AG04450 (cell line): Measurements from ENCODE around the gene KAT6B. TPM values are rescaled to one million over a fixed set of nuclear protein-coding genes. Genes with fewer than 3 reads are reported as not detected.
"Not testable (repeated sequence)": the region's sequence is repeated elsewhere in the genome, so short reads cannot be mapped to it uniquely, and the experiment has no call there.

Source experiments
- CTCF ChIA-PET: fragments of 300-600, 350-600 bp; formaldehyde crosslinking; extraction: SDS; loops from one replicate; lab custom pipeline; 2022; ENCODE audit warnings: antibody characterized with exemption, inconsistent platforms; lab: Charles Lee
- POLR2A ChIA-PET: fragments of 350-600 bp; formaldehyde crosslinking; extraction: SDS; loops from one replicate; lab custom pipeline; 2021; ENCODE audit warnings: antibody characterized with exemption, inconsistent platforms; lab: Yijun Ruan, JAX
- DNase-seq: peaks from one replicate; pipeline ENCODE4 v3.0.0-alpha.2; 2011; ENCODE audit warnings: low read depth, low spot score
- H3K27ac ChIP-seq: one replicate; pipeline ENCODE4 v1.5.1; 2012; ENCODE audit warnings: low read depth, low read length, control low read depth
- H3K27me3 ChIP-seq: one replicate; pipeline ENCODE4 v1.6.0; 2012; ENCODE audit warnings: low read length; ENCODE audit not compliant: control insufficient read depth, insufficient read depth
- H3K4me3 ChIP-seq: 2 replicates; pipeline ENCODE4 v1.5.1; 2011; ENCODE audit warnings: mild to moderate bottlenecking, low read depth, low read length, control low read depth
- H3K9me3 ChIP-seq: 2 replicates; pipeline ENCODE4 v1.5.1; 2012; ENCODE audit warnings: low read length; ENCODE audit not compliant: control insufficient read depth, insufficient read depth
- polyA plus RNA-seq: library from polyadenylated mRNA; depleted of rRNA; stranded (reverse); fragments of >200 nt; gene quantifications from 2 replicates; pipeline ENCODE4 v1.2.3, GENCODE V29; 2011
- TF ChIP-seq, protein P1 (sequence below): IDR thresholded peaks from 2 replicates; pipeline ENCODE4 v1.5.1; 2011; ENCODE audit warnings: low read depth, low read length, control low read depth, inconsistent platforms

KAT6B gene
- polyA plus RNA-seq, 1 experiment: 10.4 TPM

DNA sequence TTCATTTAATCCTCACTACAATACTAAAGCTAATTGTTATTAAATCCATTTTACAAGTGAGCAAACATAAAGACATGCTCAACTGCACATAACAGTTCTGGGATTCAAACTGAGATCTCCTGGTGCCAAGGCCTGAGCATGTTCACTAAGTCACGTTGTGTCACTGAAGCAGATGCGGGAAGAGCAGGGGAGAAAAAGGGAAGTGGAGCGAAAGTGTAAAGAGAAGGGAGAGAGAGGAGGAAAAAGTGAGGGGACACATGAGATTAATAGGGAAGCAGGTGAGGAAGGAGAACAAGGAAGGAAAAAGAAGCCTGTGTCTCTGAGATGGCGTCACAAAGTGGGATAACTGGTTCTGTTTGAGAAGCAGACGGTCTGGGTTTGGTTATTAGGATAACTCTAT, 38.9 kb upstream of the KAT6B start:
- no peaks in the 10 kb centered on the region for H3K27me3 ChIP-seq
- H3K9me3 ChIP-seq: no peaks in the 10 kb centered on the region
- DNase-seq: no peak
- H3K4me3 ChIP-seq: no peak overlapping the region
- no peak overlapping the region for H3K27ac ChIP-seq
- ChIA-PET CTCF (no interaction called here), POLR2A (no interaction called here)
- TF ChIP-seq, protein P1, sequence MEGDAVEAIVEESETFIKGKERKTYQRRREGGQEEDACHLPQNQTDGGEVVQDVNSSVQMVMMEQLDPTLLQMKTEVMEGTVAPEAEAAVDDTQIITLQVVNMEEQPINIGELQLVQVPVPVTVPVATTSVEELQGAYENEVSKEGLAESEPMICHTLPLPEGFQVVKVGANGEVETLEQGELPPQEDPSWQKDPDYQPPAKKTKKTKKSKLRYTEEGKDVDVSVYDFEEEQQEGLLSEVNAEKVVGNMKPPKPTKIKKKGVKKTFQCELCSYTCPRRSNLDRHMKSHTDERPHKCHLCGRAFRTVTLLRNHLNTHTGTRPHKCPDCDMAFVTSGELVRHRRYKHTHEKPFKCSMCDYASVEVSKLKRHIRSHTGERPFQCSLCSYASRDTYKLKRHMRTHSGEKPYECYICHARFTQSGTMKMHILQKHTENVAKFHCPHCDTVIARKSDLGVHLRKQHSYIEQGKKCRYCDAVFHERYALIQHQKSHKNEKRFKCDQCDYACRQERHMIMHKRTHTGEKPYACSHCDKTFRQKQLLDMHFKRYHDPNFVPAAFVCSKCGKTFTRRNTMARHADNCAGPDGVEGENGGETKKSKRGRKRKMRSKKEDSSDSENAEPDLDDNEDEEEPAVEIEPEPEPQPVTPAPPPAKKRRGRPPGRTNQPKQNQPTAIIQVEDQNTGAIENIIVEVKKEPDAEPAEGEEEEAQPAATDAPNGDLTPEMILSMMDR: no peak

DNA sequence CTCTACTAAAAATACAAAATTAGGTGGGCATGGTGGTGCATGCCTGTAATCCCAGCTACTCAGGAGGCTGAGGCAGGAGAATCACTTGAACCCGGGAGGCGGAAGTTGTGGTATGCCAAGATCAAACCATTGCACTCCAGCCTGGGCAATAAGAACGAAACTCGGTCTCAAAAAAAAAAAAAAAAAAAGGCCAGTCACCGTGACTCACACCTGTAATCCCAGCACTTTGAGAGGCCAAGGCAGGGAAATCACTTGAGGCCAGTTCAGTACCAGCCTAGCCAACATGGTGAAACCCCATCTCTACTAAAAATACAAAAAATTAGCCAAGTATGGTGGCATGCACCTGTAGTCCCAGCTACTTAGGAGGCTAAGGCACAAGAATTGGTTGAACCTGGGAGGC, 34.4 kb upstream of the KAT6B start:
- H3K4me3 ChIP-seq, H3K27ac ChIP-seq, H3K9me3 ChIP-seq, H3K27me3 ChIP-seq, POLR2A ChIA-PET, CTCF ChIA-PET, DNase-seq: not testable (repeated sequence)

DNA sequence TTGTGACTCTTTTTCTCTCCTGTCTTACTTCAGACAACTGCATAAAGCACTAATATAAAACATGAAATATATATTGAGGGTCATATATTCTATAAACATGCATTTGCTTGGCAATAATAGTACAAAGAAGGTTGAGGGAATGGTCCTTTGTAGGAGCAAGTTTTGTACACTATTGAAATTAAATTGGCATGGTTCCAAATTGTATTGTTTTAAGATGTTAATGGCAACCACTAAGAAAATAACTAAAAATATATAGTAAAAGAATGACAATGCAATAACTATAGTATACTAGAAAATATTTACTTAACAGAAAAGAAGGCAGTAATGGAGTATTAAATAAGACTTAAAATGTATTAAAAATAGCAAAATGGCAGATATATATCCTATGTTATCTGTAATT, 33.7 kb upstream of the KAT6B start:
- TF ChIP-seq, protein P1: no peak

DNA sequence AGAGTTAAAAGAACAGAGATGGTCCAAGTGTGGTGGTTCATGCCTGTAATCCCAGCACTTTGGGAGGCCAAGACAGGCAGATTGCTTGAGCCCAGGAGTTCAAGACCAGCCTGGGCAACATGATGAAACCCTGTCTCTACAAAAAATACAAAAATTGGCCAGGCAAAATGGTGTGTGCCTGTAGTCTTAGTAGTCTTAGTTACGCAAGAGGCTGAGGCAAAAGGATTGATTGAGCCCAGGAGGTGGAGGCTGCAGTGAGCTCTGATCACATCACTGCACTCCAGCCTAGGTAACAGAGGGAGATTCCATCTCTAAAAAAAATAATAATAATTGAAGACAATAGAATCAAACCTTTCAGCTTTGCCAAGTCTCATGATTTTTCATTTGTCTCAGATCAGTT, 33.2 kb upstream of the KAT6B start:
- DNase-seq, POLR2A ChIA-PET, H3K9me3 ChIP-seq, H3K27ac ChIP-seq, H3K27me3 ChIP-seq, CTCF ChIA-PET, H3K4me3 ChIP-seq: not testable (repeated sequence)

More for the DNA sequence above, 33.7 kb upstream of the KAT6B start:
- no peaks in the 10 kb centered on the region for H3K27me3 ChIP-seq
- no peak overlapping the region for H3K27ac ChIP-seq
- DNase-seq: no peak
- POLR2A ChIA-PET: no interaction called here
- H3K9me3 ChIP-seq: no peaks in the 10 kb centered on the region
- H3K4me3 ChIP-seq: no peak overlapping the region
- CTCF ChIA-PET: no interaction called here

- TF ChIP-seq, protein P1: no peak
- Histone ChIP-seq H3K9me3 (no peaks in the 10 kb centered on the region), H3K4me3 (no peak overlapping the region), H3K27ac (no peak overlapping the region), H3K27me3 (no peaks in the 10 kb centered on the region)
- POLR2A ChIA-PET: no interaction called here
- CTCF ChIA-PET: interaction anchor here (0.5 kb wide), 1 partner anchor 166 kb away, joined by 3 read pairs; no protein-coding TSS in a partner anchor
- no peak for DNase-seq
These were observed 31.9 kb upstream of the KAT6B start for GRCh38 chr10:74794531-74794930.

- ChIA-PET CTCF (interaction anchor here (0.5 kb wide), 1 partner anchor 197 kb away, joined by 3 read pairs; no protein-coding TSS in a partner anchor), POLR2A (no interaction called here)
- TF ChIP-seq, protein P1: no peak
- H3K27me3 ChIP-seq: no peaks in the 10 kb centered on the region
- H3K9me3 ChIP-seq: no peaks in the 10 kb centered on the region
- no peak for DNase-seq
- H3K4me3 ChIP-seq: no peak overlapping the region
- no peak overlapping the region for H3K27ac ChIP-seq
These were observed 28.9 kb upstream of the KAT6B start for GRCh38 chr10:74797550-74797949.
